ENCODE data around the gene METTL25.

METTL25 gene

DNA sequence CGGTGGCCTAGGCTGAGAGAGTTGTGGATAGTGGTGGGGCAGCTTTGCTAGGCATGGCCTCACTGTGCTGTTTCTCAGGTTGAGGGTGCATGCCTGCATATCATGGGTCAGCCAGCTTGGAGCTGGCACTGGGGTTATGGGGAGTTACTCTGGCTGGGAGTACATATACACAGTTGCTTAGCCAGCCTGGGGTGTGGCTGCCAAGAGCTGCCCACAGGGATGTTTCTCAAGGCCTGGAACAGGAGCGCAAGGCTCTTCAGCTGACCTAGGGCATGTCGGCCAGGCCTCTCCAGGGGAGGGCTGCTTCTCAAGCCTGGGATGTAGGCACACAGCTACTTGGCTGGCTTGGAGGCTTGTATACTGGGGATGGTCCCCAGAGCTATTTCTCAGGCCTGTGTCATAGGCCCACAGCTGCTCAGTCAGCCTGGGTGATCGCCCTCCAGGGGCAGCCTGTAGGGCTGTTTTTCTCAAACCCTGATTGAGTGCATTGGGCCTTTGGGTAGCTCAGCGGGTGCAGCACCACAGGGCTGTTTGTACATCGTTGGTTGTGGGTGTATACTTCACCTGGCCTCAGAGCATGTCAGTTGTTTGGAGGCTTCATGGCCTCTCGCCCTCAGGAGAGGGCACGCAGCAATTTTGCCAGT is 114.9 kb downstream of the METTL25 start:
- DNase-seq (ENCODE audit: low spot score) = no peak

GRCh38 chr12:82474181-82474797 is 116.0 kb downstream of the METTL25 start:
- no peak for DNase-seq (ENCODE audit: low spot score)

- no peak for DNase-seq (ENCODE audit: low spot score)
Measured at GRCh38 chr12:82474798-82475184, 116.5 kb downstream of the METTL25 start.

GRCh38 chr12:82475211-82475610 is 116.9 kb downstream of the METTL25 start:
- no peak for DNase-seq (ENCODE audit: low spot score)

- no peak for DNase-seq (ENCODE audit: low spot score)
Measured at GRCh38 chr12:82476511-82476910, 118.2 kb downstream of the METTL25 start.

DNA sequence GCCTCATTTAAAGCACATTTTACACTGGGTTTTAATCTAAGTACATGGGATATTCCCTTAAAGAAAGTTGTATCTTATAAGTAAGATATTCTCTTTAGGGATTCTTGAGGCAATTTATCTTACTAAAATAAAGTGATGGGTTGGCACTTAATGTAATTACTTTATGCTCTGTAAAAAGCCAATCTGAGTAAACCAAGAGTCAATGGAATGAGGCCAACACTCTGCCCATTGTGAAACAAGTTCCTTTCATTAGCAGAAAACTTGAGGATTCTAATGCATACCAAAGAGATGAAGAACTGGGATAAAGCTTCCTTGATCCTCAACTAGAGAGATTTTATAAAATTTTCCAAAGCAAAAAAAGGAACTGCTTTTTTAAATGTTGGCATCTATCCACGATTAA is 121.2 kb downstream of the METTL25 start:
- DNase-seq (ENCODE audit: low spot score) = no peak

DNA sequence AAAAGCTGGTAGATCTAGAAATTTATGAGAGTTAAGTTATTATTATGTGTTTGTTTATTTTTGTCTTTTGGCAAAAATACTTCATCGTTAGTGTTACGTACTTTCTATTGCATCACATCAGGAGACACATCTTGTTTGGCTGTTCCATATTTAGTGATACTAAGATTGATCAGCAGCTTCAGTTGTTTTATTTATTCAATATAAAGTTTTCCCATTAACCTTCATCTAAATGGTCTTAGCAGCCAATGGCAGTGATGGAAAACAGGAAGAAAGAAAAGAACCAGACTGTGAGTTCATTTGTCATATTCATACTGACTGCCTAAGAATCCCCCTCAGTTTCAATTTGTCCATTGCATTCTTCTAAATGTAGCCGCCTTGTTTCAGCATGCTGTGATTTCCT is 122.3 kb downstream of the METTL25 start:
- DNase-seq (ENCODE audit: low spot score) = no peak

DNA sequence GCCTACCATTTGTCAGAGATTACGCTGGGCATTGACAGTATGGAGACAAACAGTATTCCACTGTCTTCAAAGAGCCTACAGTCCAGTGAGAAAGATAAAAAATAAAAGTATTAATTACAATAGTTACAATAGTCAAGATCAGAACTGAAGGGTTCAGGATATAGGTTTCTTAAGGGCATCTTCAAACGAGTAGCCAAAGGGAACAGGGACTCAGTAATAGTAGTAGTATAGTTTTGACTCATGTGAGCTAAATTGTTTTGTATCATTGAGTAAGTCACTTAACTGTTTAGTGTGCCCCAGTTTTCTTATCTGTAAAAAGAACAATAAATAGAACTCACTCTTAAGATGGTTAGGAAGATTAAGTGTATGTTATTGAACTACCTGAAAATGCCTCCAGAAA is 123.6 kb downstream of the METTL25 start:
- no peak for DNase-seq (ENCODE audit: low spot score)

- no peak for DNase-seq (ENCODE audit: low spot score)
Measured at GRCh38 chr12:82486524-82487235, 128.4 kb downstream of the METTL25 start.

- DNase-seq (ENCODE audit: low spot score) = no peak
Measured at GRCh38 chr12:82504409-82504808, 146.1 kb downstream of the METTL25 start.

- DNase-seq (ENCODE audit: low spot score) = no peak
Measured at GRCh38 chr12:82505150-82505549, 146.8 kb downstream of the METTL25 start.

GRCh38 chr12:82507686-82508085 is 149.4 kb downstream of the METTL25 start:
- DNase-seq (ENCODE audit: low spot score) = no peak

DNA sequence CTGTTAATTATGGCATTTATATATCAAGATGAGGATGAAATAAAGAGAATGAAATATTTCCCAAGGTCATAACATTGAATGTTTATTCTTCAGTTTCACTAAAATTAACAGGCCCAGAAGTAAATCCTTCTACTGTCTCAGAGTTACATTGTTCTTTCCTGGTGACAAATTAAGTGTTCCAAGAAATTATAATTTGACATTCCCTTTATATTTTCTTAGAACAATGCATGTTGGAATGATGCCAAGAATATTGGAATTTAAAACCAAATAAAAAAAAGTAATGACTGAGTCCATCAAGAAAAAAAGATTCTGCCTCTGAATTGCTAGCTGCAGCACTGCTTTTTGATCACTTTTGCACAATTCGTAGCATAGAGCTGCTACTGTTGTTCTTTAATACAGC is 152.1 kb downstream of the METTL25 start:
- no peak for DNase-seq (ENCODE audit: low spot score)

DNA sequence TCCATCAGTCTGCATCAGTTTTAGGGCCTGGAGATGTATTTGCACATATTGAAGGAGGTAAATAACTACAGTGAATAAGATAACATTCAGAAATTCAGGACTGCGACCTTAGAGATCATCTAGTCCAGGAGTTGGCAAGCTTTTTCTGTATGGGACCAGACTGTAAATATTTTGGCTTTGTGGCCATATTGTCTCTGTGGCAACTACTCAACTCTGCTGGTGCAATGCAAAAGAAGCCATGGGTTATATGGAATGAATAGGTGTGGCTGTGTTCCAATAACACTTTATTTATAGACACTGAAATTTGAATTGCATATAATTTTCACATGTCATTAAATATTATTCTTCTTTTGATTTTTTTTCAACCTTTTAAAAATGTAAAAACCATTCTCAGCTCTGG is 156.6 kb downstream of the METTL25 start:
- DNase-seq (ENCODE audit: low spot score) = no peak

GRCh38 chr12:82515652-82516051 is 157.3 kb downstream of the METTL25 start:
- DNase-seq (ENCODE audit: low spot score) = no peak

- DNase-seq (ENCODE audit: low spot score) = peak; percentile 30
Measured at GRCh38 chr12:82517027-82517426, 158.7 kb downstream of the METTL25 start.

DNA sequence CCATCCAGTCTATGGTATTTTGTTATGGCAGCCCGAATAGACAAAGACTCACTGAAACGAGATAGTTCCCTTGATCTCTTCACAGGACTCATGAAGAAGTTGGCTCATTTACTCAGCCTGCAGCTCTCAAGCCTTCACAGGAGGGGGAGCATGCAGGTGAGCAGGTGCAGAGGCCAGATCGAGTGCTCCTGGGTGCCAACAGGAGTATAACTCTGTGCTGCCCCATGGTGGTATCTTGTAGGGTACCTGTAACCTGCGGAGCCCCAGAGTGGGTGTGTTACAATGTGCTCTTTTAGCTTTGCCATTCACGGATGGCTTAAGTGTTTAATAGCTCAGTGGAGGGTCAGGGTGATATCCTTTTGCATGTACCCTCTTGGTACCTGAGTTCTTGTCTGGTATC is 159.5 kb downstream of the METTL25 start:
- no peak for DNase-seq (ENCODE audit: low spot score)

DNA sequence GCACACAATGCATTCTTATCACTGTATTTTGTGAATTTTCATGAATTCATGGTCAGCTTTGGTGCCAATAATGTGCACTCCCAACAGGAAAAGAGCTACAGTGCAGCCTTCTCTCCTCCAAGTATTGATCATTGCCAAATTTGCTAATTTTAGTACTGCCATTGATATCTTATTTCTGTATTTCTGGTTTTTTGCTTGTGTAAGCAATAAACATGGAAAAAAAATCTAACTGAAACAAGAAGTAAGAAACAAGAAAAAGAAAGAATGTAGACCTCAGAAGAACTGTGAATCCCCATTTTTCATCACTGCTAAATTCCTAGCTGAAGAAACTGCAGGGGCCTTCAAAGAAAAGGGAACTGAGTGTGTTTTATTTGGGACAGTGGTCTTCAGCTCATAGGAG is 161.2 kb downstream of the METTL25 start:
- DNase-seq (ENCODE audit: low spot score) = no peak

DNA sequence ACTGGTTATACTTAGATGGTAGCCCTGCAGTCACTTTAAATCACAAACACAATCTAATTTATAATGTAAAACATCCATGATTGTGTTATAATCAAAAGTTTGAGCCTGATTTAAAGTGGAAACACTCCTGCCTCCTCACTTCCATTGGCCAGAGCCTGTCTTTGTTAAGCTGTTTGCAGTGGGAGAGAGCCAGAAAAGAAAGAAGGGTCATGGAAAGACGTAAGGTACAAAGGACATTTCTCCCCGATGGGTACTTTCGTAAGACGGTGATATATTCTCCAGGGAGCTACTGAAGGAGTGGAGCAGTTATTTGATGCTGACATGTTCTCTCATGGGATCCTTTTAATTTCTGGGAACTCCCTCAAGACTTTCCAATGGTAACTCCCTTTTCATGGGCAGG is 164.0 kb downstream of the METTL25 start:
- DNase-seq (ENCODE audit: low spot score) = no peak

DNA sequence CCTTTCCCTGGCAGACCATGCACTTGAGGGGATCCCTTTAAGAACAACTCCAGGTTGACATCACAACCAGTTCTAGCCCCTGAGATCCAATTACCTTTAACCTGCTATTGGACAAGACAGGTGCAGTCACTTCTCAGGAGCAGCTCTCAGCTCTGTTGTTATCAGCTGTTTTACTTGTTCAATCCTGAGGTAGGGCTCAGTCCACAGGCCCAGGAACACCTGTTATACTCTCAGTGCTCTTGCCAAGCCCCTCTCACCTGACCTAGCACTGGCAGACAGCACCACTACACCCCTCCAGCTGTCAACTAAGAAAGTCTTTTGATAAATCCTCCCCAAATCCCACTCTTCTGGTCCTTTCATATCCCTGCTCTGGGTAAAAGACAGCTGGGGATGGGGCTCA is 164.4 kb downstream of the METTL25 start:
- DNase-seq (ENCODE audit: low spot score) = no peak

GRCh38 chr12:82523996-82524395 is 165.7 kb downstream of the METTL25 start:
- no peak for DNase-seq (ENCODE audit: low spot score)

GRCh38 chr12:82524641-82525040 is 166.3 kb downstream of the METTL25 start:
- DNase-seq (ENCODE audit: low spot score) = no peak

- DNase-seq (ENCODE audit: low spot score) = no peak
Measured at GRCh38 chr12:82525616-82526015, 167.3 kb downstream of the METTL25 start.
